HT-29 (cell line): ENCODE results near the gene SCN2B. TPM values are rescaled to one million over a fixed set of nuclear protein-coding genes. Genes with fewer than 3 reads are reported as not detected.
A peak's percentile ranks its signal among the peaks of the same experiment; 100 is the strongest.

Source experiments
- DNase-seq: peaks from one replicate; pipeline ENCODE4 v3.0.0-alpha.2; 2015; ENCODE audit warnings: low spot score
- total RNA-seq: library from RNA; depleted of rRNA; stranded (reverse); fragments of >200 nt; shearing (Covaris generic); gene quantifications from 2 replicates; pipeline ENCODE4 v1.2.3, GENCODE V29; 2014

Gene SCN2B
- total RNA-seq, 1 experiment from 2014 or later: not detected

DNA sequence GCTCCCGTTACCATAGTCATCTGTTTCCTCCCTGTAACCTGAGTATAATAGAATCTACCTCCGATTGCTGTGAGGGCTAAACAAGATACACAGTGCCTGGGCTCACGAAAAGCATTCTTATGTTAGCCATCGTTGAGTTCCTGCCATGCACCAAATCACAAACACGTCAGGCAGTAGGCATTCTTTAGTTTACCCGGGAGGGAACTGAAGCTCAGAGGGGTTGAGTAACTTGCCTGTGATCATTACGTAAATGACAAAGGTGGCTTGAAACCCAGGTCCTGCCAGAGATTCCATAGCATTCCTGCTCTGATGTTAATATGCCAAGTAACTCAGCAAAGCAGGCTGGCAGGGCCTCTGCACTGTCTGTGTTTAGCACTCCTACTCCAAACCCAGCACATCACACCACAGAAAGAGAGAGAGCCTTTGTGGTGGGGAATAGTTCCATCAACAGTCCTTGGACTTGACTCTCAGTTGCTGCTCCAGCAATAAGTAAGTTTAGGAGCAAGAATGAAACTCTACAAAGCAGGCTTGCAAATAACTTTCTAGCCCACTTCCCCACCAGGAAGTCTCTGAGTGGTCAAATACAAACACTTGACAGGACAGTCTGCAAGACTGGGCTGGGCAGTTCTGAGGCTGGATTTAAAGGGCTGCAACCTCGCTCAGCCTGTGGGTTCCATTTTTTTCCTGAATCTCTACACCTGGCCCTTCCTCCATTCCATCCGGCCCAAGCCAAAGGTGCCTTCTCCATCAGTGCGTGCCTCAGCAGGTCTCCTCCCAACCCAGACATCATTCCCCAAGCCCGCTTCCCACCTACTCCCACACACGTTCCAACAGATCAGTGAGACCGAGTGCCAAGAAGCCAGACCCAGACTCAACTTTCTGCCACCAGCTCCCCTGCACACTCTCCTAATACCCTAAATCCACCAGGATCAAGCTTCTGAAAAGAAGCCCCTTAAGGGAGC, 1.1 kb downstream of the SCN2B start:
- no peak for DNase-seq

DNA sequence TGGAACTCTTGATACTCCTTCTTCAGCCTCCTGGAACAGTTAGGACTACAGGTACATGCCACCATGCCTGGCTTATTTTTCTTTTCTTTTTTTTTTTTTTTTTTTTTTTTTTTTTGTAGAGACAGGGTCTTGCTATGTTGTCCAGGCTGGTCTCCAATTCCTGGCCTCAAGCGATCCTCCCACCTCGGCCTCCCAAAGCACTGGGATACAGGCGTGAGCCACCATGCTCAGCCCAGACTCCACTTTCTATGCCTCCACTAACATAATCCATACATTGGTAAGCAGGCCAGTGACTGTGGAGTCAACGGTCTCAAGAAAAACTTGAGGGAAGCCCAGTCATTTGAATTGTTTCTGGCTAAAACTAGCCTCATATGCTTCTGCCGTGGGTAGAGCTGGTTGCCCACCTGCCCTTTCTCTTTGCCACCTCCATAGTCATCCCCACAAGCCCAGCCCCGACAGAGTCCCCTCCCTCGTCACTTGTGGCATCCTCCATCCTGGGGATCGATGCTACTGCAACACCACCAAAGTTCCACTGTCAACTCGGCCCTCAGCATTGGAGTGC, 2.4 kb downstream of the SCN2B start:
- no peak for DNase-seq

DNA sequence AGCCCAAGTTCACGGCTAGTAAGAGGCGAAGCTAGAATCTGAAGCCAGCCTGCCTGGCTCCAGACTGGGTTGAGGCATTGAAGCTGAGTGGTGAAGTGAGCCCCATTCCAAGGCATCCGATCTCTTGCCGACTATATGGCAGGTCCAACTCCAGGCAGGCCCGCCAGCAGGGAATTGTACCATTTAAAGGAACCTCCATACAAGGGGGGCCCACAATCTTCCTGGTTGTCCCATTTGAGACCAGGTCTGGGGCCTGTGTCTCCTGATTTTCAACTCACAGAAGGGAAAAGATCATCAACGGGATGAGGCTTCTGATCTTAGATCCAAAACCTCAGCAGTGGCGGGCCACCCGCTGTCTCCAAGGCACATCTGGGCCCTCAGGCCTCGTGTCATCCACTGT, 4.1 kb downstream of the SCN2B start:
- DNase-seq: no peak

DNA sequence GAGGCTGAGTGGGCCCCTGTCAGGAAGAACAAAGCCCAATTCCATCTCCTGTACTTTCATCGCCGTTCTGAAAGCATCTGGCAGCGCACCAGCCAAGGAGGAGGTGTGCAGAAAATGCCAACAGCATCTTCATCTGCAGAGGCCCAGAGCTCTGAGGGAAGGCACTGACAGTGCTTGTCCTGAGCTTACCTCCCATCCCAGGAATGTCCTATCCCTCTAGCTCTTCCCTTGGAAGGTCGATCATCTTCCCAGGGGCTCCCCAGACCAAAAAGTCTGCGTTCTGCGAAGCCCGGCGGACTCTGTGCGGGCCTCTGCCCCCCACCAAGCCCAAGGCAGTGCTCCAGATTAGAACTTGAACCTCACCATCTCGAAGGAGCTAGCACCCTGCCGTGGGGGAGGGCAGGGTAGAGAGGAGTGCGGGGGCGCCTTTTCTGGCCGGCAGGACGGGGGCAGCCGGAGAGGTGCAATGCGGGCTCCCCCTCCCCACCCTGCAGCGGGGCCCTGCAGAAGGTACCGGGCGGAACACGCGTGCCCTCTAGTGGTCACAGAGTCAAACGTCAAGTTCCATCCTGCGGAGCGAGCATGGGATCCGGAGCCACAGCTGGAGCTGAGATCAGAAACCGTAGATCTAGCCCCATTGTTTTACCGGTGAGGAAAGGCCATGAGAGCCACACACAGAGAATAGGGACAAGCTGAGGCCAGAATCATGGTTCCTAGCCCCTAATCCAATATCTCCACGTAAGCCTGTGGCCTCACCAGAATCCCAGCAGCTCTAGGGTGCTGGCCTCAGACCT, 5.0 kb downstream of the SCN2B start:
- peak; percentile 84 for DNase-seq

DNA sequence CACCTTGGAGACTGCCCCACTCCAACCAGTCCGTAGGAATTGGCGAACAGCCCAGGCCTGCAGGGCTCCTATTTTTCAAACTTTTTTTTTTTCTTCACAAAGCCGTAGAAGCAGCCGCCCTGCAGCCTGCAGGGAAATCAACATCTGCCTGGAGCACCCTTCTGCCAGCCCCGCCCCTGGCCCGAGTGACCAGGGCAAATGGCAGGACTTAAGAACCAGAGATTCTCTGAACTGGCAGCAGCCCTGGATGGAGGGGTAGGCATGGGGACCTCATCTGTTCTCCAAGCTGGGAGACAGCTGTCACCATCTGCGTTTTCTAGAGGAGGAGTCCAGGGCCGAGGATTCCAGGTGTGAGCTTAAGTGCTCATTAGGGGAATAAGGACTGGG, 5.6 kb downstream of the SCN2B start:
- no peak for DNase-seq

DNA sequence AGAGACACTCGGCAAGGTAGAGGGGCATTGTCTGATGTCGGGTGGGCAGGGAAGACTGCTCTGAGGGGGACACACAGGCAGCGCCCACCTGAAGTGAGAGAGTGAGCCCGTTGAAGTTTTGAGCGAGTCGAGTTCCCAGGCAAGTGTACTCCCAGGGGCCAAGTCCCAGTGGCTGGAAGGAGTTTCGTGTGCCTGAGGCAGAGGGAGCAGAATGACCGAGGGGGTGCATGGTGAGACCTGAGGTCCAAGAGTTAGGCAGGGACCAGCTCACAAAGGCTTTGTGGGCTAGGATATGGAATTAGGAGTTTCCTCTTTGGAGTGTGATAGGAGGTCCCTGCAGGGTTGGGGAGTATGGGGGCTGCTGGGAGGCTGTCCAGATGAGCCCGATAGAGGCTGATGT, 6.2 kb downstream of the SCN2B start:
- DNase-seq: no peak

DNA sequence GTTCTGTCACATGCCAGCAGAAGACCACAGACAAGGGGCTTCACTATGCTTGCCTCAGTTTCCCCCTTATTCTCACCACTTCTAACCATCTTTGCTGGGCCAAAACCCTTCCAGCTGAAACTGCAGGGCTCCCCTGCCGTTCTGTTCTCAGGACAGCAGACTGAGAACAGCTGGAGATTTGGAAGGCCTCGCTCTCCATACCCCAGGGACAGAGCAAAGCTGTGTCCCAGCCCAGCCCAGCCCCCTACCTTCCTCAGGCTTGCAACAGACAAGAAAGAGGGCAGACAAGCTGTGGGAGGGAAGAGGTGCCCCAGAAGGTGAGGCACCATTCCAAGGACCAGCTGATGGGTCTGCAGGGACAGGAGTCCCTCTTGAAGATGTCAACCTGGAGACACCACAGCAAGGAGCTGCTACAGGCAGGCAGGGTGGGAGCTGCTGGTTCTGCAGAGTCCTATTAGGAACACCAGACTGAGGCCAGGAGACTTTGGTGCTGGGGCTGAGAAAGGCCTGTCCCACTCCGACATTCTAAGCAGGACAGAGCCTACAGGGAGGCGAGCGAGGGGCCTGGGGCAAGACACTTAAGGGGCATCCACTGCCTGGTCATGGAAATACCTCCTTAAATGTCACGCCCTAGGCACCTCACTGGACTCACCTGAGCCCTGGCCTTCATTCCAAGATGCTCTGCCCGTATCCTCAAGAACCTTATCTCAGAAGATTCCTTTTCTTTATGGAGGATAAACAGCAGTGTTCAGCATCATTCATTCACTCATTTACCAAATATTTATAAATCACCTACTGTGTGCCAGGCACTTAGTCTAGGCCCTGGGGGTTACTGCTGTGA, 6.9 kb downstream of the SCN2B start:
- no peak for DNase-seq

DNA sequence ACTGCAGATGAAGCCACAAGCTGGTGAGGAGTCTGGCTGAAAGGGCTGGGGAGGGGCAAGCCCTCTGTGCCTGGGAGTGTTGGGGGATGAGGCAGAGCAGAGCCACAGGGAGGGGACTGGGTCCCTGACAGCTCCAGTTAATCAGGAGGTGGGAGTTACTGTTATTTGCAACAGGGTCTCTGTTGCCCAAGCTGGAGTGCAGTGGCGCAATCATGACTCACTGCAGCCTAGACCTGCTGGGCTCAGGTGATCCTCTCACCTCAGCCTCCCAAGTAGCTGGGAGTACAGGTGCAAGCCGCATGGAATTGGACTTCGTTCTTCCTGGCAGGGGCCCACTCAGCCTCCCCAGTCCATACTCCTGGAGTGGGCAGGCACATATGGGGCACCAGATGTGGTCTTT, 7.7 kb downstream of the SCN2B start:
- no peak for DNase-seq

DNA sequence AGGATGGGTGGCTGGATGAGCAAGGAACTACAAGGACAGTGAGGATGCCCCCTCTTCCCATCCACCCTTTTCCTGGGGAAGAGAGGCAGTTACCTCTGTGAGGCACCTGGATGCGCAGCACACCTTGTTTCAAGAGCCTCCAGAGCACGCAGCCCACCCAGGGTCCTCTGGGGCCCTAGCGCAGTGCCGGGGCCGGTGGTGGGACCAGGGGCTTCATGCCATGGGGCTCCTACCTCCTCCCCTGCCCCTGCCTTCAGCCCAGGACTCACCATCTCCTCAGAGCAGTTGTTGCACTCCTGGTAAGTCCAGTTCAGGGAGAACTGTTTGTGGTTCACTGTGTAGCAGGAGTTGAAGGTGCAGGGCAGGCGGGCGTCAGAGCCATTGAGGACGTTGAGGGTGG, 8.1 kb downstream of the SCN2B start:
- no peak for DNase-seq

DNA sequence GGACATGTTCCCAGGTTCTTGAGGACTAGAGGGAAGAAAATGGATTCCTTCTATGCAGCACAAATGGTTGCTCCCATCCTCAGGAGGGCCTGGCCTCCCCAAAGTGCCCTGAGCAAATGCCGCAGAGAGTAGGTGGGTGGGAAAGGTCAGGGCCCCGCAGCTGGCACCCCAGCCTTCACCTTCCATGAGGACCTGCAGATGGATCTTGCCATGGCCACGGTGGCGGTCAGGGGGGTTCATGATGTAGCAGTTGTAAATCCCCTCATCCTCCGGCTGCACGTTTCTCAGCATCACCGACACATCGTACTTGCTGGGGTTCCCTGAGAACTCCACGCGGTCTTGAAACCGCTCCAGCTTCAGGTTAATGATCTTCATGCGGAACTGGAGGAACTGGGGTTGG, 8.5 kb downstream of the SCN2B start:
- no peak for DNase-seq

DNA sequence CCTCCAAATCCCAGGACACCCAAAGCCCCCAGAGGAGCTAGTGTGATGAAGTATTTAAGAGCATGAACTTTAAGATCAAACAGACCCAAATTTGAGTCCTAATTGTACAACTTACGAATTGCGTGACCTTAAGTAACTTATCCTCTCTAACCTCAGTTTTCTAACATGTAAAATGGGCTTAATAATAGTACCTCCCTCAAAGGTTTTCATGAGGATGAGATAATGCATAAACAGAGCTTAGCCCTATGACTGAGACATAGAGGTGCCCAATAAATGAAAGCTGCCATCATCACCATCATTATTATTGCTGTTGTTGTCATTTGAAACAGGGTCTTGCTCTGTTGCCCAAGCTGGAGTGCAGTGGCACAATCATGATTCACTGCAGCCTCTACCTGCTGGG, 9.2 kb downstream of the SCN2B start:
- DNase-seq: no peak

DNA sequence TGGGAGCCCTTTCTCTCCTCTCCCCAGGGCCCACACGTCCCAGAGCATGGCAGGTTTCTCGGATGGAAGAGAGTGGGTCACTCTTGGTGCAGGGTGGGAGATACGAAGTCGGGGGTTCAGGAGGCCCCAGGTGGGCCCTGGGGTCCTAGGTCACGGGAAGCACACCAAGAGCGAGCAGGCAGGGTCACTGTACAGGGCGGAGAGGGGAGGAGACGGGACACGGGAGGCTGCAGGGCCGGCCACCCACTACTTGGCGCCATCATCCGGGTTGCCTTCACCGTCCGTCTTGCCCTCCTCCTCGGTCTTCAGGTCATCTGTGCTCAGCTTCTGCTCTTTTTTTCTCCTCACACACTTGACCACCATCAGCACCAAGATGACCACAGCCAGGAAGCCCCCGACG, 9.8 kb downstream of the SCN2B start:
- no peak for DNase-seq

DNA sequence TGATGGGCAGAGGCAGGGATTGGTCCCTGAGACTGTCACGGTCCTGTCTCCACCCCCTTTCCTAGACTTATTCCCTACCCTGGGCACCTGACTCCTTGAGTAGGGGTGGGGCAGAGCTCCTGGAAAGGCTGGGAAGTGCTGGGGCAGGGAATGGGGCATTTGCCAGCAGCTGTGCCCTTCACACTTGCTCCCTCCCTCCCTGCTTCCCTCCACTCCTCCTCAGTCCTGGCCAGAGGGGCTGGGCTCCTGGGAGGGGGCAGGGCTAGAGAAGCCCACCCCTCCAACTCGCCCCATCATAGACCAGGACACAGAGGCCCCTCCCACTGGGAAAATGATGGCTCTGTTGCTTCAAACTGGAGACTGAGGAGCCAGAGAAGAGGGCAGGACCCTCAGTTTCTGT, 11.6 kb downstream of the SCN2B start:
- no peak for DNase-seq

DNA sequence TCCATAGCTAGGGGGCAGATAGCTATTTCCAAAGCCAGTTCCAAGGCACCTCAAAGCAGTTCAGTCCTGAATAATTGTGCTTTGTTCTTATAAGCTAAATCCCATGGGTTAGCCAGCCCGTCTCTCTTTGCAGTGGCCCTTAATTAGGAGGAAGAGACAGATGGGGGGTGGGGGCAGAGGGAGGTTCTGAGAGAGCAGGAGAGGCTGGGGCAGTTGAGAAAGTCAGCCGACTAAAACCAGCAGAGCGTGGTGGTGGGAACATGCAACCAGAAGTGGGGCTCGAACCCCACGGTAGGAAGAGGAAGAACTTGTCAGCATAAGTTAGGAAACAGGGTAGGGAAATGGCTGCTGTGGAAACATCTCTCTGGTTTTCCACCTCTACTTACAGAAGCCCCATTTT, 12.9 kb downstream of the SCN2B start:
- no peak for DNase-seq

DNA sequence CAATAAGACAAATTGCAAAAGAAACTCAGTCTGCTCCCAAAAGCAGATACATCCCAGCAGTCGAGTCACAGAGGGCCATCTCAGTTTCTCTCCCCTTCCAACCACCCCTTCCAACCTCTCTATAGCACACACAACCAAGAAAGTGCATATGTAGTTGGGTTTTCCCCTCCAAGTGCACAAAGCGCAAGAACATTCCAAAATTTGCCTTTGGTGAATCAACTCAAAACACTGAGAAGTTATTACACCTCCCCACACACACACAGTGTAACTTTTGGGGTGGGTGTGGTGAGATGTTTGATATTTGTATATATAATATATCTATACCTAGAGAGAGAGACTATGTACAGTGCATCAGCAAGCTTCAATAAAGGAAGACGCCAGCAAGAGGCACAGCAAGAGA, 13.6 kb downstream of the SCN2B start:
- DNase-seq: no peak

DNA sequence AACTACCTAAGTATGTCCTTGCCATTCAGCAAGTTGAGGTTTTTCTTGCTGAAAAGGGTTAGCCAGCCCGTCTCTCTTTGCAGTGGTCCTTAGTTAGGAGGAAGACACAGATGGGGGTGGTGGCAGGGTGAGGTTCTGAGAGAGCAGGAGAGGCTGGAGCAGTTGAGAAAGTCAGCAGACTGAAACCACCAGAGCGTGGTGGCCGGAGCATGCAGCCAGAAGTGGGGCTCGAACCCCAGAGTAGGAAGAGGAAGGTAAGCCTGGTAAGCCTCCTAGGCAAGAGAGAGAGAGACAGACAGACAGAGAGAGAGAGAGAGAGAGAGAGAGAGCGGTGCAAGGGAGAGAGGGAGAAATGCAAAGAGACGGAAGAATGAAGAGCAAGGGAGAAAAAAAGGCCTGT, 14.7 kb downstream of the SCN2B start:
- DNase-seq: no peak

DNA sequence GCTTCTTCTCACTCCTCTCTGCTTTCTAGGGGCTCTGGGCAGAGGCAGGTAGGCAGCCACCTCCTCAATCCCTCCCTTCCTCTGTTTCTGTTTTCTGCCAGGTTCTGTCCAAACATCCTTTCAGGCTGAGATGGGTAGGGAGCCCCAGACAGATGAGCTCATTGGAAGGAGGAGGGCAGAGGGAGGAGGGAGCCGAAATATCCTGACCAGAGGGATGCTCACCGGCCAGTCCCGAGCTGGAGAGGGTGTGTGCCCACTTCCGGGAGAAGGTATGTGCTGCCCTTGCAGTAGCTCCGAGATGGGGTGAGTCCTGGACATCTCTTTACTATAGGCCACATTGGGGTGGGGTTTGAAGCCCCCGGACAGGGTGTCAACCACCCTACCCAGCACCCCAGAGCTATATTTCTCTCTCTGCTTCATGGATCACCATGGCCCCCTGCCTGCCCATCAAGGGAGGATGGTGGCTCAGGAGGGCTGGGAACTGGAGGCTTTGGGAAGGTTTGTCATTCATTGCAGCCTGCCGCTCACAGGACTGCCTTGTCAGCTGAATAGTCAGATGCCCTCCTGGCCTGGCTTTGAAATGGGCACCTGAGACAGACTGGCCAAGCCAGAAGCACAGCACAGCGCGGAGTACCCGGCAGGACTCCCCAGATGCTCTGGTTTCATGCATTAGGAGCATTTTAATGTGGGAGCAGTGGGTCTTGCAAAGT, 19.1 kb downstream of the SCN2B start:
- DNase-seq: no peak

DNA sequence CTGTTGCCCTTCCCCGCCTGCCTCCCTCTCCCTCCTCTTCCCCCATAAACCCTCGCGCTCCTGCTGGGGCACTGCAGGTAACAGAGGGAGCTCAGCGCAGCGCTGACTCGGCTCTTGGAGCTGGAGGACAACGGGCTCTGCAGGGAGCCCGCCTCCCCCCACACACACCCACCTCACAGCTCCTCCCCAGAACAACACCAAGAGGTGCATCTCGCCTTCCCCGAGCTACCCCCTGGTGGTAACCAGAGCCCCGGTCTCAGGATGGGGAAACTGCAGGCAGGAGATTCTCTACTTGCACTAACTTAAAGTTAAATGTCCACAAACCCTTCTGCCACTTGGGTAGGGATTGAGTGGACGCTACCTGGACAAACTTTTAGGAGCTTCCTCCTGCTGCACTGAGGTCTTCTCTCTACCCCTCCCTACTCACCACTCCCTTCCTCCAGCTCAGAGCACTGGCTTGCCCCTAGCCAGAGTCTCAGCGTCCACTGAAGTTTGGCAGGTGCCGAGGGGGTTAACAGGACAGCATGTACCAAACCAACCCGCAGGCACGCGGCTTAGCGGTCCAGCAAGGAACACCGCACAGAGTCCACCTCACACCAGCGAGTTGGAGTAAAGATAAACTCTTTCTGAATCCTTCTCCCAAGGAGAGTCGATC, 19.8 kb downstream of the SCN2B start:
- DNase-seq: no peak

DNA sequence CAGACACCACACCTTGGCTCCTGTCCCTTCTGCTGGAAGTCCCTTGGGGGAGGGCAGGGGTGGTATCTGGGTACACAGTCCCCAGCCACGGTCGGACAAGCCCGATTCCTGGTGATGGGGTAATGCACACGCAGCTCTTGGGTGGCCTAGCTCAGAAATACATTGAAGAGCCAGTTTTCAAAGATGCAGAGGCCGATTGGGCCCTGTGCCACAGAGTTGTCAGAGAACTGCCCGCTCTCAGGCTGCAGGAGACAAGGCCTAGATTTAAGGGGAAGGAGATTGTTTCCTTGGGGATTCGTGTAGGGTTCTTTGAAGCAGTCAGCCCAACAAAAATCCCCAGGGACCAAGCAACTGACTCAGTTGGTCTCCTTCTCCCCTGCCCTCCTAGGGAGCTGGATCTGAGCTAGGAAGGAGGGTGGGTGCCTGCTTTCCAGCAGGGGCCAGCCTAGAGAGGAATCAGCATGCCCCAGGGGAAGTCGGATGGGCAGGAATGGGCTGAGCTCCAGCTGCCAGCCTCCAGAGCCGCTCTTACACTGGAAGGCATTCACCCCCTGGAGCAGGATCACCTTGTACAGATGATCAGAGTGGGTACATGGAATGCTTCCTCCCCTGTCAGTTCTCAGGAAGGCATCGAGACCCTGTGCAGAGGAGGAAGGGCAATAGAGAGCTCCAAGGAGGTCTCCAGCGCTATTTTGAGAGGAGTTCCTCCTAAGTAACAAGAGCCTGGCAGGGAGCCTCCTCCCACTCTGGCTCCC, 20.5 kb downstream of the SCN2B start:
- DNase-seq: no peak

DNA sequence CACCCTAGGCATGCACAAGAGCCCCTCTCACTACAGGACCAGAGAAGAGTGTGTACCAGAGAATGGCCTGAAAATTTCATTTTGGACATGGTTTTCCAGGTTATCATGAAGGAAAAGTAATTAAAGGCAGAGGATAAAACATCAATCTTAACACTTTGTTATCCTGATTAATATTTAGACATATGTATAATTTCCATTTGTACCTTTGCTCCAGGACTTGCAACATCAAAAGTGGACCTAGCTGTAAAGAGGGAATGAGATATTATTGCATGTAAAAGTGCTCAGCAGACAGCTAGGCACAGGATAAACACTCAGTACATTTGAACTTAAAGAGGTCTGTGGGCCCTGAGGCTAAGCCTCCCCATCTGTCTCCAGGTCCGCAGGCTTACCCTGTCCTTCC, 21.8 kb downstream of the SCN2B start:
- DNase-seq: no peak
